ENCODE results near the gene RFX1. TPM values are rescaled to one million over a fixed set of nuclear protein-coding genes. Genes with fewer than 3 reads are reported as not detected.
"Not testable (repeated sequence)": the region's sequence is repeated elsewhere in the genome, so short reads cannot be mapped to it uniquely, and the experiment has no call there.

The RFX1 gene
- total RNA-seq, 2 donors from 2014 or later = 13.4 to 16.4 TPM

- no peak overlapping the region for H3K27ac Mint-ChIP-seq
- ATAC-seq (no peak), DNase-seq (ENCODE audit: low spot score) (no peak)
- H3K4me3 Mint-ChIP-seq = no peak overlapping the region
- peaks cover 3% of the 10 kb centered on the region for H3K36me3 Mint-ChIP-seq
- H3K27me3 Mint-ChIP-seq = peaks cover 0 to 8% of the 10 kb centered on the region in 2 donors
- H3K9me3 Mint-ChIP-seq = no peaks in the 10 kb centered on the region
- H3K4me1 Mint-ChIP-seq (ENCODE audit: low read depth in 2 of 2) = peaks cover 0 to 11% of the 10 kb centered on the region in 2 donors
Observed at GRCh38 chr19:13929956-13930355, 76.2 kb downstream of the RFX1 start.

- no peak overlapping the region for H3K27ac Mint-ChIP-seq
- peaks cover 0 to 6% of the 10 kb centered on the region in 2 donors for H3K27me3 Mint-ChIP-seq
- H3K4me1 Mint-ChIP-seq (ENCODE audit: low read depth in 2 of 2) = peaks cover 0 to 5% of the 10 kb centered on the region in 2 donors
Observed at GRCh38 chr19:13929340-13929739, 76.8 kb downstream of the RFX1 start.

GRCh38 chr19:13926715-13927114 lies 79.4 kb downstream of the RFX1 start:
- DNase-seq (ENCODE audit: low spot score) (no peak), ATAC-seq (no peak)
- Mint-ChIP-seq H3K4me1 (ENCODE audit: low read depth in 2 of 2) (no peaks in the 10 kb centered on the region), H3K9me3 (no peaks in the 10 kb centered on the region), H3K27me3 (no peaks in the 10 kb centered on the region), H3K4me3 (no peak overlapping the region), H3K36me3 (peaks cover 14% of the 10 kb centered on the region), H3K27ac (no peak overlapping the region)

More at GRCh38 chr19:13929340-13929739, 76.8 kb downstream of the RFX1 start:
- Mint-ChIP-seq H3K9me3 (no peaks in the 10 kb centered on the region), H3K4me3 (no peak overlapping the region), H3K36me3 (peaks cover 6% of the 10 kb centered on the region)
- ATAC-seq (no peak), DNase-seq (ENCODE audit: low spot score) (no peak)

- ATAC-seq (no peak), DNase-seq (ENCODE audit: low spot score) (no peak)
- H3K36me3 Mint-ChIP-seq = peaks cover 14% of the 10 kb centered on the region
- no peak overlapping the region for H3K27ac Mint-ChIP-seq
- no peaks in the 10 kb centered on the region for H3K27me3 Mint-ChIP-seq
- peaks cover 3% of the 10 kb centered on the region in 2 donors for H3K4me1 Mint-ChIP-seq (ENCODE audit: low read depth in 2 of 2)
- no peak overlapping the region for H3K4me3 Mint-ChIP-seq
- no peaks in the 10 kb centered on the region for H3K9me3 Mint-ChIP-seq
Observed at GRCh38 chr19:13926010-13926409, 80.1 kb downstream of the RFX1 start.

GRCh38 chr19:13923194-13923987 lies 82.7 kb downstream of the RFX1 start:
- H3K4me3 Mint-ChIP-seq = no peak overlapping the region
- ATAC-seq = no peak
- H3K9me3 Mint-ChIP-seq = no peaks in the 10 kb centered on the region
- no peak overlapping the region for H3K27ac Mint-ChIP-seq
- peaks cover 14% of the 10 kb centered on the region for H3K36me3 Mint-ChIP-seq
- peaks cover 4% of the 10 kb centered on the region in 2 donors for H3K4me1 Mint-ChIP-seq (ENCODE audit: low read depth in 2 of 2)
- H3K27me3 Mint-ChIP-seq = no peaks in the 10 kb centered on the region
- no peak for DNase-seq (ENCODE audit: low spot score)

- not testable (repeated sequence) for H3K9me3 Mint-ChIP-seq; H3K27ac Mint-ChIP-seq; H3K4me3 Mint-ChIP-seq; DNase-seq (ENCODE audit: low spot score); H3K4me1 Mint-ChIP-seq (ENCODE audit: low read depth in 2 of 2); ATAC-seq; H3K27me3 Mint-ChIP-seq
- peaks cover 14% of the 10 kb centered on the region for H3K36me3 Mint-ChIP-seq
Observed at GRCh38 chr19:13922118-13922517, 84.0 kb downstream of the RFX1 start.

GRCh38 chr19:13920940-13921747 lies 85.0 kb downstream of the RFX1 start:
- peaks cover 4% of the 10 kb centered on the region in 2 donors for H3K4me1 Mint-ChIP-seq (ENCODE audit: low read depth in 2 of 2)
- H3K27me3 Mint-ChIP-seq = no peaks in the 10 kb centered on the region
- H3K9me3 Mint-ChIP-seq = no peaks in the 10 kb centered on the region
- peak overlapping the region in 1 of 2 donors; percentile 25 for H3K27ac Mint-ChIP-seq
- DNase-seq (ENCODE audit: low spot score) = no peak
- H3K4me3 Mint-ChIP-seq = no peak overlapping the region
- peak; percentile 78 to 80 for ATAC-seq
- H3K36me3 Mint-ChIP-seq = peaks cover 14% of the 10 kb centered on the region

- ATAC-seq (no peak), DNase-seq (ENCODE audit: low spot score) (no peak)
- no peak overlapping the region for H3K4me3 Mint-ChIP-seq
- peaks cover 4% of the 10 kb centered on the region in 2 donors for H3K4me1 Mint-ChIP-seq (ENCODE audit: low read depth in 2 of 2)
- H3K27ac Mint-ChIP-seq = no peak overlapping the region
- H3K9me3 Mint-ChIP-seq = no peaks in the 10 kb centered on the region
- H3K27me3 Mint-ChIP-seq = no peaks in the 10 kb centered on the region
- peaks cover 14% of the 10 kb centered on the region for H3K36me3 Mint-ChIP-seq
Observed at GRCh38 chr19:13920524-13920923, 85.6 kb downstream of the RFX1 start.

- H3K4me1 Mint-ChIP-seq (ENCODE audit: low read depth in 2 of 2) = peaks cover 4% of the 10 kb centered on the region in 2 donors
- H3K36me3 Mint-ChIP-seq = peaks cover 8% of the 10 kb centered on the region
- no peak for DNase-seq (ENCODE audit: low spot score)
- no peak for ATAC-seq
- H3K4me3 Mint-ChIP-seq = no peak overlapping the region
- no peak overlapping the region for H3K27ac Mint-ChIP-seq
- H3K9me3 Mint-ChIP-seq = no peaks in the 10 kb centered on the region
- no peaks in the 10 kb centered on the region for H3K27me3 Mint-ChIP-seq
Observed at GRCh38 chr19:13918726-13919411, 87.3 kb downstream of the RFX1 start.

GRCh38 chr19:13917888-13918406 lies 88.2 kb downstream of the RFX1 start:
- Mint-ChIP-seq H3K4me3 (no peak overlapping the region), H3K4me1 (ENCODE audit: low read depth in 2 of 2) (peaks cover 4% of the 10 kb centered on the region in 2 donors), H3K9me3 (no peaks in the 10 kb centered on the region), H3K27ac (no peak overlapping the region), H3K36me3 (peaks cover 8% of the 10 kb centered on the region), H3K27me3 (no peaks in the 10 kb centered on the region)
- no peak for ATAC-seq
- no peak for DNase-seq (ENCODE audit: low spot score)

- no peak for DNase-seq (ENCODE audit: low spot score)
- H3K36me3 Mint-ChIP-seq = no peaks in the 10 kb centered on the region
- no peak overlapping the region for H3K4me3 Mint-ChIP-seq
- no peak overlapping the region for H3K27ac Mint-ChIP-seq
- ATAC-seq = no peak
- no peaks in the 10 kb centered on the region for H3K27me3 Mint-ChIP-seq
- H3K4me1 Mint-ChIP-seq (ENCODE audit: low read depth in 2 of 2) = no peaks in the 10 kb centered on the region
- H3K9me3 Mint-ChIP-seq = no peaks in the 10 kb centered on the region
Observed at GRCh38 chr19:13914777-13915176, 91.3 kb downstream of the RFX1 start.

GRCh38 chr19:13913352-13913751 lies 92.8 kb downstream of the RFX1 start:
- Mint-ChIP-seq H3K27me3 (no peaks in the 10 kb centered on the region), H3K4me3 (no peak overlapping the region), H3K27ac (no peak overlapping the region), H3K36me3 (no peaks in the 10 kb centered on the region), H3K9me3 (no peaks in the 10 kb centered on the region), H3K4me1 (ENCODE audit: low read depth in 2 of 2) (no peaks in the 10 kb centered on the region)
- ATAC-seq (no peak), DNase-seq (ENCODE audit: low spot score) (no peak)
